ENCODE results near the gene ADAMTS7. TPM values are rescaled to one million over a fixed set of nuclear protein-coding genes. Genes with fewer than 3 reads are reported as not detected.

Gene ADAMTS7
- total RNA-seq, 1 donor from 2014 or later, result 19.2 TPM

- no peaks in the 10 kb centered on the region for H3K27me3 Mint-ChIP-seq (ENCODE audit: insufficient read depth, low read depth)
- H3K27ac Mint-ChIP-seq, result peak overlapping the region; percentile 82
Observed at GRCh38 chr15:78842519-78842918, 31.3 kb upstream of the ADAMTS7 start.

DNA sequence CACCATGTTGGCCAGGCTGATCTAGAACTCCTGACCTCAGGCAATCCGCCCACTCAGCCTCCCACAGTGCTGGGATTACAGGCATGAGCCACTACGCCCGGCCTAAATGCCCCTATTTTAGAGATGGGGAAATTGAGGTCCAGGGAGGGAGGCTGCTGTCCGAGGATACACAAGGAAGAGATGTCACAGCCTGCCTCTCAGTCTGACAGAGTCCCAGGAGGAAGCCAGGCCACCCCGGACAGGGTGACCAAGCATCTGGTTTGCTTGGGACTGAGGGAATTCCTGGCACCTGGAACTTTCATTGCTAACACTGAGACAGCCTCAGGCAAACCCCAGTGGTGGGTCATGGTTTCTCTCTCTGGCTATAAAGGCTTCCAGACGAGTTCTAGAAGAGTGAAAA, 30.6 kb upstream of the ADAMTS7 start:
- no peak overlapping the region for H2AFZ ChIP-seq (replicated peaks)
- peaks cover 4% of the 10 kb centered on the region for H3K9me3 Mint-ChIP-seq
- no peak overlapping the region for H3K4me2 ChIP-seq
- no peaks in the 10 kb centered on the region for H3K79me2 ChIP-seq (ENCODE audit: low read depth)
- H4K20me1 ChIP-seq (ENCODE audit: low read depth), result no peaks in the 10 kb centered on the region
- no peak for DNase-seq (ENCODE audit: low spot score)
- H3K36me3 ChIP-seq, result no peaks in the 10 kb centered on the region
- H3K4me3 ChIP-seq, result no peak overlapping the region
- no peak overlapping the region for H3K27ac Mint-ChIP-seq
- H3F3A ChIP-seq (ENCODE audit: low read depth), result no peaks in the 10 kb centered on the region
- H3K4me1 ChIP-seq, result no peaks in the 10 kb centered on the region
- no peak overlapping the region for H3K27ac ChIP-seq
- no peak for TF ChIP-seq EZH2 (IDR thresholded peaks at IDR 0.05)
- TF ChIP-seq, protein P1, sequence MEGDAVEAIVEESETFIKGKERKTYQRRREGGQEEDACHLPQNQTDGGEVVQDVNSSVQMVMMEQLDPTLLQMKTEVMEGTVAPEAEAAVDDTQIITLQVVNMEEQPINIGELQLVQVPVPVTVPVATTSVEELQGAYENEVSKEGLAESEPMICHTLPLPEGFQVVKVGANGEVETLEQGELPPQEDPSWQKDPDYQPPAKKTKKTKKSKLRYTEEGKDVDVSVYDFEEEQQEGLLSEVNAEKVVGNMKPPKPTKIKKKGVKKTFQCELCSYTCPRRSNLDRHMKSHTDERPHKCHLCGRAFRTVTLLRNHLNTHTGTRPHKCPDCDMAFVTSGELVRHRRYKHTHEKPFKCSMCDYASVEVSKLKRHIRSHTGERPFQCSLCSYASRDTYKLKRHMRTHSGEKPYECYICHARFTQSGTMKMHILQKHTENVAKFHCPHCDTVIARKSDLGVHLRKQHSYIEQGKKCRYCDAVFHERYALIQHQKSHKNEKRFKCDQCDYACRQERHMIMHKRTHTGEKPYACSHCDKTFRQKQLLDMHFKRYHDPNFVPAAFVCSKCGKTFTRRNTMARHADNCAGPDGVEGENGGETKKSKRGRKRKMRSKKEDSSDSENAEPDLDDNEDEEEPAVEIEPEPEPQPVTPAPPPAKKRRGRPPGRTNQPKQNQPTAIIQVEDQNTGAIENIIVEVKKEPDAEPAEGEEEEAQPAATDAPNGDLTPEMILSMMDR (IDR thresholded peaks at IDR 0.05), result no peak
- TF ChIP-seq EZH2phosphoT487 (IDR thresholded peaks at IDR 0.05), result no peak
- no peaks in the 10 kb centered on the region for H3K27me3 ChIP-seq
- H3K4me1 Mint-ChIP-seq, result peaks cover 34% of the 10 kb centered on the region
- H3K4me3 Mint-ChIP-seq, result no peak overlapping the region
- no peaks in the 10 kb centered on the region for H3K9me3 ChIP-seq (ENCODE audit: low read depth)
- no peak overlapping the region for H3K9ac ChIP-seq
- no peaks in the 10 kb centered on the region for H3K36me3 Mint-ChIP-seq
- H3K27me3 Mint-ChIP-seq (ENCODE audit: insufficient read depth, low read depth), result no peaks in the 10 kb centered on the region

More at GRCh38 chr15:78842519-78842918, 31.3 kb upstream of the ADAMTS7 start:
- Mint-ChIP-seq H3K4me1 (peaks cover 37% of the 10 kb centered on the region), H3K9me3 (peaks cover 7% of the 10 kb centered on the region), H3K36me3 (no peaks in the 10 kb centered on the region), H3K4me3 (no peak overlapping the region)
- no peak overlapping the region for H2AFZ ChIP-seq (replicated peaks)
- no peaks in the 10 kb centered on the region for H3K4me1 ChIP-seq
- no peaks in the 10 kb centered on the region for H3K79me2 ChIP-seq (ENCODE audit: low read depth)
- H3K9ac ChIP-seq, result no peak overlapping the region
- no peak for DNase-seq (ENCODE audit: low spot score)
- H3K27me3 ChIP-seq, result no peaks in the 10 kb centered on the region
- H3K4me2 ChIP-seq, result no peak overlapping the region
- H3K36me3 ChIP-seq, result no peaks in the 10 kb centered on the region
- H4K20me1 ChIP-seq (ENCODE audit: low read depth), result no peaks in the 10 kb centered on the region
- H3F3A ChIP-seq (ENCODE audit: low read depth), result no peaks in the 10 kb centered on the region
- TF ChIP-seq, protein P1 (IDR thresholded peaks at IDR 0.05), result no peak
- TF ChIP-seq EZH2 (IDR thresholded peaks at IDR 0.05), result no peak
- no peak for TF ChIP-seq EZH2phosphoT487 (IDR thresholded peaks at IDR 0.05)
- no peak overlapping the region for H3K27ac ChIP-seq
- no peaks in the 10 kb centered on the region for H3K9me3 ChIP-seq (ENCODE audit: low read depth)
- no peak overlapping the region for H3K4me3 ChIP-seq

GRCh38 chr15:78841376-78841706, 30.1 kb upstream of the ADAMTS7 start:
- H3K27ac Mint-ChIP-seq, result peak overlapping the region; percentile 78
- H3K36me3 Mint-ChIP-seq, result no peaks in the 10 kb centered on the region
- DNase-seq (ENCODE audit: low spot score), result no peak
- H3K9ac ChIP-seq, result no peak overlapping the region
- H3K36me3 ChIP-seq, result no peaks in the 10 kb centered on the region
- no peak overlapping the region for H3K27ac ChIP-seq
- H3K79me2 ChIP-seq (ENCODE audit: low read depth), result no peaks in the 10 kb centered on the region
- H3K4me2 ChIP-seq, result no peak overlapping the region
- no peaks in the 10 kb centered on the region for H3F3A ChIP-seq (ENCODE audit: low read depth)
- no peaks in the 10 kb centered on the region for H3K9me3 ChIP-seq (ENCODE audit: low read depth)
- H3K9me3 Mint-ChIP-seq, result peaks cover 4% of the 10 kb centered on the region
- peaks cover 34% of the 10 kb centered on the region for H3K4me1 Mint-ChIP-seq
- no peaks in the 10 kb centered on the region for H3K4me1 ChIP-seq
- H3K4me3 Mint-ChIP-seq, result no peak overlapping the region
- no peaks in the 10 kb centered on the region for H4K20me1 ChIP-seq (ENCODE audit: low read depth)
- H3K4me3 ChIP-seq, result no peak overlapping the region
- H2AFZ ChIP-seq (replicated peaks), result no peak overlapping the region
- H3K27me3 ChIP-seq, result no peaks in the 10 kb centered on the region
- H3K27me3 Mint-ChIP-seq (ENCODE audit: insufficient read depth, low read depth), result no peaks in the 10 kb centered on the region
- TF ChIP-seq, protein P1 (IDR thresholded peaks at IDR 0.05), result no peak
- TF ChIP-seq EZH2phosphoT487 (IDR thresholded peaks at IDR 0.05), result no peak
- no peak for TF ChIP-seq EZH2 (IDR thresholded peaks at IDR 0.05)
